RWPE1 (cell line): ENCODE data around the gene AKR1B1.

Experiments used
- CTCF ChIA-PET: fragments of 350-600 bp; sonication (Branson Sonifier 250); formaldehyde crosslinking; extraction: SDS; loops from one replicate; lab custom pipeline; 2021; lab: Yijun Ruan, JAX
- POLR2A ChIA-PET: fragments of 400-600 bp; formaldehyde crosslinking; extraction: SDS; loops from one replicate; lab custom pipeline; 2020; ENCODE audit warnings: antibody characterized with exemption; ENCODE audit not compliant: low non-redundant PET; lab: Yijun Ruan, JAX
- DNase-seq: peaks from one replicate; pipeline ENCODE4 v3.0.0; 2012; ENCODE audit warnings: low spot score
- H3K27ac ChIP-seq: fragments of 450-650 bp; 2 replicates; pipeline ENCODE4 v1.5.1; 2017
- TF ChIP-seq, protein P1 (sequence below): fragments of 450-650 bp; conservative IDR thresholded peaks from 2 replicates; pipeline ENCODE4 v1.5.1; 2017; ENCODE audit warnings: low read depth, mild to moderate bottlenecking

AKR1B1 gene

DNA sequence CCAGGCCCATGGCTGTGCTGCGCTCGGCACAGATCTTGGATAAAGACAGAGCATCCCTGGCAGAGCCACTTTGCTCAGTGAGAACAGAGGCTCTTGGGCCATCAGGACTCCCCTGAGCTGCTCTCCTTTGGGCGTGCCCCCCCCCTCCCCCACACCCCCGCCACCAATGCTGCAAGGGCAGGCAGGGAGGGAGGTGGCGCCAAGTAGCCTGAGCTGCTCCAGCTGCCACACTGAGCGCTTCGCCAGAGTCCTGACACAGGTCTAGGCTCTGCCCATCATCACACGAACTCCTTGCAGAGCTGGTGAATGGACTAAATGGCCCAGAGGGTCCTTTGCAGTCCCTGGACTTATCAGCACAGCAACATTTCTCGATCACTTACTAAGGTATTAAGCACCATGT, 12.5 kb downstream of the AKR1B1 start:
- no peak for DNase-seq
- ChIA-PET CTCF (no interaction called here), POLR2A (no interaction called here)
- H3K27ac ChIP-seq: no peak overlapping the region
- TF ChIP-seq, protein P1, sequence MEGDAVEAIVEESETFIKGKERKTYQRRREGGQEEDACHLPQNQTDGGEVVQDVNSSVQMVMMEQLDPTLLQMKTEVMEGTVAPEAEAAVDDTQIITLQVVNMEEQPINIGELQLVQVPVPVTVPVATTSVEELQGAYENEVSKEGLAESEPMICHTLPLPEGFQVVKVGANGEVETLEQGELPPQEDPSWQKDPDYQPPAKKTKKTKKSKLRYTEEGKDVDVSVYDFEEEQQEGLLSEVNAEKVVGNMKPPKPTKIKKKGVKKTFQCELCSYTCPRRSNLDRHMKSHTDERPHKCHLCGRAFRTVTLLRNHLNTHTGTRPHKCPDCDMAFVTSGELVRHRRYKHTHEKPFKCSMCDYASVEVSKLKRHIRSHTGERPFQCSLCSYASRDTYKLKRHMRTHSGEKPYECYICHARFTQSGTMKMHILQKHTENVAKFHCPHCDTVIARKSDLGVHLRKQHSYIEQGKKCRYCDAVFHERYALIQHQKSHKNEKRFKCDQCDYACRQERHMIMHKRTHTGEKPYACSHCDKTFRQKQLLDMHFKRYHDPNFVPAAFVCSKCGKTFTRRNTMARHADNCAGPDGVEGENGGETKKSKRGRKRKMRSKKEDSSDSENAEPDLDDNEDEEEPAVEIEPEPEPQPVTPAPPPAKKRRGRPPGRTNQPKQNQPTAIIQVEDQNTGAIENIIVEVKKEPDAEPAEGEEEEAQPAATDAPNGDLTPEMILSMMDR: no peak

DNA sequence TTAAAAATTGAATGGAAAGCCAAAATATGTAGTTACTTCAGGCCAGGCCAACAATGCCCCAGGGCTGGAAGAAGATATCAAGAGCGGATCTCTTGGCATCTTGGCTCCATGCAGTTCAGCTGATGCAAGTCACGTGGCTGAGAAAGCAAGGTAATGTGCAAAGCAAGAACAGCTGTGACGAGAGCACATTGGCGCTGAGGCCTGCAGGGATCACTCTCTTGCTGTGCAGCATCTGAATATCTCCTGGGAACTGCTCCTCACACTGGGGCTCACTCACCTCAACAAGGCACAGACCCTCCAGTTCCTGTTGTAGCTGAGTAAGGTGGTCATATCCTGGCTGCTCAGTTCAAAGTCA, 14.0 kb downstream of the AKR1B1 start:
- TF ChIP-seq, protein P1: no peak
- POLR2A ChIA-PET: no interaction called here
- DNase-seq: no peak
- peak overlapping the region; percentile 60 for H3K27ac ChIP-seq
- CTCF ChIA-PET: interaction anchor here (0.6 kb wide), 1 partner anchor 179 kb away, joined by 4 read pairs; no protein-coding TSS in a partner anchor

DNA sequence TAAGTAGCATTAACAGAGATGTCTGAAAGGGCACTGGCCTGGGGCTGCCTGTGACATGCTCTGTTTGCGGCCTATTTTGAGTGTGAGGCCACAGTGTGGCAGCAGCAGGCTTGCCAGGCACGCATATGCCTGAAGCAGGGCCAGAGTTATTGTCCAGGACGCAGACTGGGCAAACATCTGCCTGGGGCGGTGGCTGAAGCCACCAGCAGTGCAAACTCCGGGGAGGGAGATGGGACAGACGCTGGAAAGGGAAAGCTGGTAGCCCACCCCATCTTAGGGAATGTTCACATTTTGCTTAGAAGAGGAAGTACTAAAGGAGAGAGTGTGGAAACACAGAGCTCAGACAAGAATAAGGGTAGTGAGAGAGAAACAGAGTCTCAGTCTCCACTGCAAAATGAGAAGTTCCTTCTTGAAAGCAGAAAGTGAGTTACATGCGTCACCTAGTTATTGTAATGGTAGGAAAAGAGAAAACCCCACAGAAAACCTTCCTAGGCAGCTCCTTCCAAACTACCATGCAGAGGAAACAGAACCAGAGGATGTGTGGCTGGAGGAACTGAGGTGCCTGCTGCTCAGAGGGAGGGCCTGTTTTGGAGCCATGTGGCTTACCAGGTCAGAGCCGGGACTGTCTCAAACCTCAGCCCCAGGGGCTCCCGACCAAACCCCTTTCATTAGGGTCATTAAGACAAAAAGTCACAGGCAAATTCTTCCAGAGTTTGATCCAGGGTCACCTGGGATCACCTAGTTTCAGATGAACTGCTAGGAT, 14.5 kb downstream of the AKR1B1 start:
- ChIA-PET CTCF (interaction anchor here (0.7 to 1.0 kb wide), 4 partner anchors 11 to 161 kb away, joined by 3 to 5 read pairs (median 4); no protein-coding TSS in a partner anchor), POLR2A (no interaction called here)

DNA sequence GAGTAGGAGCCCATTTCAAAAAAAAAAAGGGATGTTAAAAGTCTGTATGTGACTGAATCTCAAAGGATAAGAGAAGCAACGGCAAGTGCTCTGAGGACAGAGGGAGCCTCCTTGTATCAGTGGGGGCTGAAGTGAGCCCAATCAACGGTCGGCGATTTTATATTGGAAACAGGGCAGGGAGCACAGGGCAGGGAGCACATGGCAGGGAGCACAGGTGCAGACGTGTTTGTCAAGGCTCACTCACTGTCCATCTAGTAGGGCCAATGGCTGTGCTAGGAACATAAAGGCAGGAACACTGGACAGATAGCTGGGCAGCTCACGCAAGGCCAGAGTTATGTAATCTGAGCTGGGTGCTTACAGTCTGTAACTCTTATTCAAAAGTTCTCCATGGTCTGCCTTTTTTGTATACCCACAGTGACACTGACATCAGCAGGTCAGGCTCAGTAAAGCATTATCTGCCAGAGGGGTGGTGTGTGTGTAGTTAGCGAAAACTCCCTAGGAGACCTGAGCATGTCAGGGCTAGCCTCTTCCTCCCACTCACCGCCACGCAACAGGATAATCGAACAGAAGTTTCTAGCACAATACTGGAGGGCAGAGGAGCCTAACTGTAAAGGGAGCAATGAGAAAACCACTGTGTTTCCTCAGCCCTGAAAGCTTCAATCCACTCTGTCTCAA, 15.4 kb downstream of the AKR1B1 start:
- DNase-seq: peak; percentile 34
- H3K27ac ChIP-seq: peak overlapping the region; percentile 60
- POLR2A ChIA-PET: no interaction called here
- CTCF ChIA-PET: interaction anchor here (0.6 to 1.0 kb wide), 5 partner anchors 11 to 162 kb away, joined by 3 to 5 read pairs (median 3); no protein-coding TSS in a partner anchor
- TF ChIP-seq, protein P1: no peak

More for the DNA sequence above, 14.5 kb downstream of the AKR1B1 start:
- TF ChIP-seq, protein P1: no peak; the same call in 1 of the 2 replicates
- H3K27ac ChIP-seq: peak overlapping the region; percentile 60
- DNase-seq: no peak

DNA sequence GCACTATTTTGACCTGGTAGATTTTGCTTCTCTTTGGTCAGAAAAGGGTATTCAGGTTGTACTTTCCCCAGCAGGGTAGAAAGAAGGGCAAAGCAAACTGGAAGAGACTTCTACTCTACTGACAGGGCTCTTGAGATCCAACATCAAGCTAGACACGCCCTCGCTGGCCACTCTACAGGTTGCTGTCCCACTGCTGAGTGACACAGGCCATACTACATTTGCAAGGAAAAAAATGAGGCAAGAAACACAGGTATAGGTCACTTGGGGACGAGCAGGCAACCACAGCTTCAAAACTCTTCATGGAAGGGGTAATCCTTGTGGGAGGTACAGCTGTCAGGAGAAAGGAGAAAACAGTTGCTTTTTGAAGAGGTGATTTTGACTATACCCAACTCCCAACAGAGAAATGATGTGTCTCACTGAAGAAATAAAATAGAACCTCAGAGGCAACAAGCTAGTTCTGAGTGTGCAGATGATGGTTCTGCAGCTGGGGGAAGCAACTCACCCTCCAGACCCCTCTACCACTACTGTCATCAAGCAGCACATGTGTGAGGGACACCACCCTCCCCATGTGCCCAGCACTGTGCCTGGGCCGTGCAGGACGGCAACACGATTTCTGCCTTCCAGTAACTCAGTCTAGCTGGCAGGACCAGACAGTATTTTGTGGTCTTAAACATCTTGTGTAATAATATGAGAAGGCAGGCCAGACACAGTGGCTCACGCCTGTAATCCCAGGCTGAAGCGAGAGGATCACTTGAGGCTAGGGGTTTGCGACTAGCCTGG, 16.3 kb downstream of the AKR1B1 start:
- TF ChIP-seq, protein P1: no peak
- CTCF ChIA-PET: interaction anchor here (0.6 to 0.7 kb wide), 2 partner anchors 15 to 48 kb away, joined by 3 read pairs; no protein-coding TSS in a partner anchor
- no peak for DNase-seq
- no peak overlapping the region; the same call in 1 of the 2 replicates for H3K27ac ChIP-seq
- POLR2A ChIA-PET: no interaction called here

DNA sequence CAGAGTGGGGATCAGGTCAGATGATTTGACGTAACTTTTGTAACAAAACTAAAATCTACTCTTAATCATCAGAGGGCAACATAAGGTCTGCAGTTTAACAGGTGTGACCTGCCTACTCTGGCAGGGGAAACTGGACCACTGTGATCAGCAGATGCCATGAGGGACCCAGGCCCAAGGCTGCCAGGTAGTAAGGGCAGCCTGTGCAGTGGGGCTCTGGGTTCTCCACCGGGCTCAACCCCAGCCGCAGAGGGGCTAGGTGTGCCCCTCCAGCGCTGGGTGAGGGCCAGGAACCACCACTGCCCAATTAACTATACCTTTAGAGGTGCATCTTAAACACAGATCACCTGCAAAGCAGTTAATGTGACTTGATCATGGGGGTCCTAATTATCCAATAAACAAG, 17.6 kb downstream of the AKR1B1 start:
- CTCF ChIA-PET: no interaction called here
- no peak overlapping the region for H3K27ac ChIP-seq
- DNase-seq: no peak
- TF ChIP-seq, protein P1: no peak
- POLR2A ChIA-PET: no interaction called here
